A549 (cell line): ENCODE measurements around the gene PREX1. TPM values are rescaled to one million over a fixed set of nuclear protein-coding genes. Genes with fewer than 3 reads are reported as not detected.

ENCODE experiments used
- ATAC-seq, 2 experiments: fragments of 200-7000 bp in 1 of 2; fragments of >200 bp in 1 of 2; cut with Nextera tagmentation in 1 of 2; cut with Tn5 transposase in 1 of 2; 3 replicates each; pipeline versions ENCODE4 v1.8.0 to v1.9.1; 2018 to 2020; ENCODE audit warnings: mild to moderate bottlenecking in 1 of 2, moderate library complexity in 1 of 2
- CTCF ChIA-PET: fragments of 300-600 bp; sonication (Branson Sonifier 250); formaldehyde crosslinking; extraction: SDS; loops from one replicate; lab custom pipeline; 2021; ENCODE audit warnings: antibody characterized with exemption, inconsistent platforms; lab: Yijun Ruan, JAX
- POLR2A ChIA-PET: fragments of 350-600 bp; formaldehyde crosslinking; extraction: SDS; loops from one replicate; lab custom pipeline; 2021; ENCODE audit warnings: antibody characterized with exemption, inconsistent platforms; lab: Yijun Ruan, JAX
- DNase-seq, 2 experiments: peaks; one replicate each; pipeline versions ENCODE4 v3.0.0 to v3.0.0-alpha.2; 2011 to 2016; ENCODE audit warnings: low read depth in 1 of 2, low spot score in 1 of 2
- FAIRE-seq: peaks from 2 replicates; lab custom pipeline; 2011; peaks lifted over from hg19 to GRCh38; lab: Jason Lieb, UNC
- H3K27ac ChIP-seq, 2 experiments: fragments of >200 bp; sonication (Bioruptor Twin); formaldehyde crosslinking; 3 replicates each; pipeline ENCODE4 v1.5.1; 2016 to 2017
- H3K4me1 ChIP-seq: fragments of >200 bp; sonication (Bioruptor Twin); formaldehyde crosslinking; 3 replicates; pipeline ENCODE4 v1.6.1; 2016
- H3K4me2 ChIP-seq: fragments of >200 bp; sonication (Bioruptor Twin); formaldehyde crosslinking; 3 replicates; pipeline ENCODE4 v1.6.1; 2016
- H3K4me3 ChIP-seq: fragments of >200 bp; sonication (Bioruptor Twin); formaldehyde crosslinking; 3 replicates; pipeline ENCODE4 v1.5.1; 2016
- H3K9me3 ChIP-seq: fragments of >200 bp; sonication (Bioruptor Twin); formaldehyde crosslinking; 3 replicates; pipeline ENCODE4 v1.6.1; 2016
- CBX2 ChIP-seq: fragments of 200-600 bp; sonication (generic); IDR thresholded peaks from 2 replicates; pipeline ENCODE4 v1.6.1; 2016; ENCODE audit warnings: low read depth, mild to moderate bottlenecking, borderline replicate concordance
- CHD2 ChIP-seq: fragments of 150-350 bp; IDR thresholded peaks from 2 replicates; pipeline ENCODE4 v1.6.1; 2014; ENCODE audit warnings: low read length; ENCODE audit not compliant: partially characterized antibody
- CTCF ChIP-seq: fragments of >200 bp; sonication (Bioruptor Twin); formaldehyde crosslinking; IDR thresholded peaks from 3 replicates; pipeline ENCODE4 v1.5.1; 2016
- E2F6 ChIP-seq: IDR thresholded peaks from 2 replicates; pipeline ENCODE4 v1.6.1; 2012; ENCODE audit warnings: low read depth, borderline replicate concordance
- EHF ChIP-seq: fragments of 250-450 bp; sonication (Bioruptor Pico); IDR thresholded peaks from 2 replicates; pipeline ENCODE4 v1.5.0; 2020; ENCODE audit warnings: mild to moderate bottlenecking
- EHMT2 ChIP-seq: fragments of 200-600 bp; sonication (generic); IDR thresholded peaks from 2 replicates; pipeline ENCODE4 v1.6.1; 2016; ENCODE audit warnings: antibody characterized with exemption, low read depth, mild to moderate bottlenecking, moderate library complexity
- FOSB ChIP-seq: fragments of 250-450 bp; sonication (Bioruptor Pico); IDR thresholded peaks from 2 replicates; pipeline ENCODE4 v1.5.0; 2020; ENCODE audit warnings: mild to moderate bottlenecking, moderate library complexity
- FOSL2 ChIP-seq, 2 experiments: fragments of 450-650 bp in 1 of 2; fragments of >200 bp in 1 of 2; sonication (Bioruptor Twin) in 1 of 2; formaldehyde crosslinking; IDR thresholded peaks; 2 replicates each; pipeline versions ENCODE4 v1.5.0 to v1.6.1; 2016 to 2020; ENCODE audit warnings: mild to moderate bottlenecking in 1 of 2, moderate library complexity in 1 of 2
- GATA3 ChIP-seq: IDR thresholded peaks from 2 replicates; pipeline ENCODE4 v1.6.1; 2012; ENCODE audit warnings: borderline replicate concordance
- HOXA7 ChIP-seq: fragments of 250-450 bp; sonication (Bioruptor Pico); IDR thresholded peaks from 2 replicates; pipeline ENCODE4 v1.5.0; 2020; ENCODE audit warnings: mild to moderate bottlenecking, moderate library complexity
- KDM5A ChIP-seq: fragments of 200-600 bp; sonication (generic); IDR thresholded peaks from 2 replicates; pipeline ENCODE4 v1.6.1; 2016; ENCODE audit warnings: antibody characterized with exemption, mild to moderate bottlenecking
- NFE2L2 ChIP-seq: fragments of 150-350 bp; conservative IDR thresholded peaks from 2 replicates; pipeline ENCODE4 v1.6.1; 2014; ENCODE audit warnings: low read length
- NR3C1 ChIP-seq: fragments of >200 bp; sonication (Bioruptor Twin); formaldehyde crosslinking; IDR thresholded peaks from 3 replicates; pipeline ENCODE4 v1.6.1; 2017
- RARB ChIP-seq: fragments of 250-450 bp; sonication (Bioruptor Pico); IDR thresholded peaks from 2 replicates; pipeline ENCODE4 v1.8.0; 2021; ENCODE audit warnings: mild to moderate bottlenecking, moderate library complexity
- REST ChIP-seq: fragments of 200-600 bp; sonication (generic); IDR thresholded peaks from 2 replicates; pipeline ENCODE4 v1.6.1; 2016; ENCODE audit warnings: antibody characterized with exemption, mild to moderate bottlenecking, moderate library complexity
- SREBF2 ChIP-seq: fragments of 450-650 bp; IDR thresholded peaks from 2 replicates; pipeline ENCODE4 v1.6.1; 2014; ENCODE audit warnings: mild to moderate bottlenecking, moderate library complexity
- ZFP36 ChIP-seq: fragments of 450-650 bp; IDR thresholded peaks from 2 replicates; pipeline ENCODE4 v1.6.1; 2014; ENCODE audit warnings: borderline replicate concordance; ENCODE audit not compliant: partially characterized antibody
- WGBS: methylation state at CpG from one replicate; pipeline ENCODE4 v1.1.6; 2017; ENCODE audit errors: missing lambda C conversion rate; 5-methylcytosine and 5-hydroxymethylcytosine counted together
- polyA plus RNA-seq, 4 experiments: library from polyadenylated mRNA; depleted of rRNA in 3 of 4; stranded (reverse); fragments of >200 nt; fragmentation: RNase III in 1 of 4; extraction: RNeasy Plus Mini Kit Qiagen cat#74134 plus additional on column Dnase treatment in 1 of 4; gene quantifications; 2 replicates in 3 of 4; 3 replicates in 1 of 4; pipeline ENCODE4 v1.2.3, GENCODE V29; 2011 to 2017

Gene PREX1
- polyA plus RNA-seq, 2 of the 4 experiments (the other 2 are of a cell fraction), result 3.6 to 4.2 TPM

GRCh38 chr20:48794816-48795457 is 32.9 kb downstream of the PREX1 start (continued):
- TF ChIP-seq KDM5A, result no peak
- no peak for TF ChIP-seq EHF (CRISPR knock-in tag)

GRCh38 chr20:48794360-48794759 is 33.4 kb downstream of the PREX1 start:
- ATAC-seq (peak in 1 of 2 experiments; percentile 47; a peak in 4 of 6 replicates), FAIRE-seq (no peak)
- no peak overlapping the region for H3K4me3 ChIP-seq
- 71% methylated on average over 5 of the region's 5 CpGs for WGBS
- CTCF ChIA-PET, result interaction anchor here (0.7 kb wide), 1 partner anchor 137 kb away, joined by 3 read pairs; no protein-coding TSS in a partner anchor
- TF ChIP-seq CTCF (no peak), EHF (CRISPR knock-in tag) (no peak), KDM5A (no peak), HOXA7 (CRISPR knock-in tag) (no peak), SREBF2 (no peak), E2F6 (no peak), NR3C1 (no peak), FOSL2 (IDR thresholded peaks at IDR 0.05) (no peak), FOSL2 (CRISPR knock-in tag; IDR thresholded peaks at IDR 0.05) (no peak)
- TF ChIP-seq, all 56 proteins: peak for 0
- Histone ChIP-seq H3K4me2 (no peak overlapping the region), H3K4me1 (peaks cover 23% of the 10 kb centered on the region), H3K9me3 (no peaks in the 10 kb centered on the region), H3K27ac (0 out of 6 replicates have a peak overlapping the region, but pooled peaks of 1 of the 2 experiments have one; percentile 23)
- POLR2A ChIA-PET, result no interaction called here
- DNase-seq, result no peak

GRCh38 chr20:48793776-48794175 is 34.0 kb downstream of the PREX1 start:
- ATAC-seq, result no peak
- Histone ChIP-seq H3K9me3 (no peaks in the 10 kb centered on the region), H3K4me3 (no peak overlapping the region), H3K27ac (no peak overlapping the region), H3K4me1 (peaks cover 23% of the 10 kb centered on the region), H3K4me2 (no peak overlapping the region)
- ChIA-PET POLR2A (no interaction called here), CTCF (interaction anchor here (0.7 kb wide), 1 partner anchor 137 kb away, joined by 3 read pairs; no protein-coding TSS in a partner anchor)
- DNase-seq, result no peak
- no peak for FAIRE-seq
- TF ChIP-seq CBX2 (no peak), RARB (no peak)
- TF ChIP-seq, all 56 proteins: peak for 0
- 67% methylated on average over 3 of the region's 3 CpGs for WGBS

GRCh38 chr20:48791666-48792071 is 36.1 kb downstream of the PREX1 start:
- CTCF ChIA-PET, result interaction anchor here (0.8 to 1.5 kb wide), 3 partner anchors 10 to 134 kb away, joined by 4 to 8 read pairs (median 4); no protein-coding TSS in a partner anchor
- Histone ChIP-seq H3K27ac (no peak overlapping the region), H3K4me1 (peaks cover 38% of the 10 kb centered on the region), H3K4me2 (0 out of 3 replicates have a peak overlapping the region, but pooled peaks have one; percentile 9), H3K9me3 (no peaks in the 10 kb centered on the region), H3K4me3 (no peak overlapping the region)
- POLR2A ChIA-PET, result no interaction called here
- ATAC-seq, result no peak
- FAIRE-seq, result no peak
- WGBS, result 48% methylated on average over 6 of the region's 6 CpGs
- TF ChIP-seq FOSB (CRISPR knock-in tag) (no peak), GATA3 (no peak)
- DNase-seq, result no peak

- no peak for FAIRE-seq
- ChIA-PET POLR2A (no interaction called here), CTCF (interaction anchor here (0.8 to 1.5 kb wide), 3 partner anchors 9 to 133 kb away, joined by 4 to 8 read pairs (median 4); no protein-coding TSS in a partner anchor)
These were observed 36.8 kb downstream of the PREX1 start for GRCh38 chr20:48791014-48791413.

More at GRCh38 chr20:48791014-48791413, 36.8 kb downstream of the PREX1 start:
- no peak overlapping the region for H3K27ac ChIP-seq
- H3K9me3 ChIP-seq, result no peaks in the 10 kb centered on the region
- TF ChIP-seq CHD2 (no peak), EHMT2 (no peak), HOXA7 (CRISPR knock-in tag) (no peak), ZFP36 (no peak), REST (0 out of 2 replicates have a peak, but pooled peaks have one; percentile 21), NFE2L2 (no peak)
- WGBS, result 64% methylated on average over 11 of the region's 11 CpGs
- no peak overlapping the region for H3K4me3 ChIP-seq
- peaks cover 34% of the 10 kb centered on the region for H3K4me1 ChIP-seq
- peak in 1 of 2 experiments; percentile 29 for DNase-seq
- ATAC-seq, result peak in 1 of 2 experiments; percentile 33; a peak in 3 of 6 replicates
- H3K4me2 ChIP-seq, result 0 out of 3 replicates have a peak overlapping the region, but pooled peaks have one; percentile 9
